ENCODE measurements around the gene MCC.

MCC gene

DNA sequence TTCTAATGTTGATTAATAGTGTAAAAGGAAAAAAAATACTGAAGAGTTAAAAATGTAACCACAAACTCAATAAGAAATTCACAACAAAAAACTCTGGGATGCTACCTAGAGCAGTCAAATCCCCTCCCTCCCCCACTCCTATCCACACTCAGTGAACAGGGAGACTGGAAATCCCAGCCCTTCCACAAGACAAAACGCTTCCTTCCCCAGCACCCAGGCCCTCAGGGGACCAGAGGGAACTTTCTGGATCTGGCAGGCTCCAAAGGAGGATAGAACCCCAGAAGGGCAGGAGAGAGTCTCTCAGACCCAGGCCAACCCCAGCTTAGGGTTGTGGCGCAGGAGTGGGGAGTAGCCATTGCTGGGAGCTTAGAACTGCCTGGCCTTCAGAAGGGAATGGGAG lies 456.7 kb downstream of the MCC start:
- WGBS (ENCODE audit: extremely low coverage, insufficient coverage, insufficient read length) = no CpG with 5 or more reads among the region's 2 CpGs
- Histone ChIP-seq H3K4ac (ENCODE audit: low read depth, low read length) (no peak overlapping the region), H3K79me2 (ENCODE audit: control insufficient read depth, insufficient read depth, low read length, poor library complexity) (peaks cover 2% of the 10 kb centered on the region), H3K18ac (ENCODE audit: low read length) (peak overlapping the region; percentile 69), H4K12ac (ENCODE audit: low read depth, low read length) (no peak overlapping the region), H2BK12ac (ENCODE audit: low read length) (peak overlapping the region; percentile 12), H2AFZ (ENCODE audit: insufficient read depth, low read length, poor library complexity) (no peak overlapping the region), H3K79me1 (ENCODE audit: low read length) (peaks cover 13% of the 10 kb centered on the region), H3K27me3 (ENCODE audit: insufficient read depth, low read length) (no peaks in the 10 kb centered on the region), H2BK120ac (ENCODE audit: insufficient read depth, low read length, poor library complexity) (peak overlapping the region; percentile 39), H4K8ac (ENCODE audit: low read depth, low read length) (peak overlapping the region; percentile 83), H3K27ac (ENCODE audit: low read depth, low read length) (peak overlapping the region; percentile 51), H3K23ac (ENCODE audit: low read length) (no peak overlapping the region), H3K36me3 (ENCODE audit: control insufficient read depth in 1 of 2, insufficient read depth in 2 of 2, low read length in 2 of 2) (peaks cover 4 to 20% of the 10 kb centered on the region in 2 experiments), H2AK5ac (ENCODE audit: low read length) (peak overlapping the region; percentile 72), H3K14ac (ENCODE audit: low read length) (peak overlapping the region; percentile 66), H3K4me2 (ENCODE audit: low read length) (no peak overlapping the region), H3K4me3 (ENCODE audit: low read depth, low read length) (no peak overlapping the region), H2BK5ac (ENCODE audit: low read depth, low read length, poor library complexity) (peak overlapping the region; percentile 61), H3K9ac (ENCODE audit: low read length) (no peak overlapping the region), H4K91ac (ENCODE audit: low read depth, low read length) (peak overlapping the region; percentile 85), H3K4me1 (ENCODE audit: control insufficient read depth in 1 of 2, insufficient read depth in 2 of 2, low read length in 2 of 2) (peaks cover 14 to 15% of the 10 kb centered on the region in 2 experiments), H3K9me3 (ENCODE audit: insufficient read depth, low read depth, low read length) (no peaks in the 10 kb centered on the region)
- no peak for DNase-seq

- H3K9me3 ChIP-seq (ENCODE audit: insufficient read depth, low read depth, low read length) = no peaks in the 10 kb centered on the region
- H3K23ac ChIP-seq (ENCODE audit: low read length) = no peak overlapping the region
- H3K18ac ChIP-seq (ENCODE audit: low read length) = peak overlapping the region; percentile 70
- no peak overlapping the region for H3K4me3 ChIP-seq (ENCODE audit: low read depth, low read length)
- H2BK120ac ChIP-seq (ENCODE audit: insufficient read depth, low read length, poor library complexity) = peak overlapping the region; percentile 77
- H4K8ac ChIP-seq (ENCODE audit: low read depth, low read length) = peak overlapping the region; percentile 62
- H2BK5ac ChIP-seq (ENCODE audit: low read depth, low read length, poor library complexity) = peak overlapping the region; percentile 27
- H3K4ac ChIP-seq (ENCODE audit: low read depth, low read length) = peak overlapping the region; percentile 48
- H3K27me3 ChIP-seq (ENCODE audit: insufficient read depth, low read length) = no peaks in the 10 kb centered on the region
- peak overlapping the region; percentile 89 for H4K91ac ChIP-seq (ENCODE audit: low read depth, low read length)
- H3K27ac ChIP-seq (ENCODE audit: low read depth, low read length) = peak overlapping the region; percentile 48
- H4K12ac ChIP-seq (ENCODE audit: low read depth, low read length) = no peak overlapping the region
- H2AFZ ChIP-seq (ENCODE audit: insufficient read depth, low read length, poor library complexity) = peak overlapping the region; percentile 66
- peaks cover 13% of the 10 kb centered on the region for H3K79me1 ChIP-seq (ENCODE audit: low read length)
- H3K9ac ChIP-seq (ENCODE audit: low read length) = no peak overlapping the region
- WGBS (ENCODE audit: extremely low coverage, insufficient coverage, insufficient read length) = no CpG with 5 or more reads among the region's 8 CpGs
- DNase-seq = no peak
- H3K14ac ChIP-seq (ENCODE audit: low read length) = peak overlapping the region; percentile 69
- peaks cover 4 to 20% of the 10 kb centered on the region in 2 experiments for H3K36me3 ChIP-seq (ENCODE audit: control insufficient read depth in 1 of 2, insufficient read depth in 2 of 2, low read length in 2 of 2)
- H2AK5ac ChIP-seq (ENCODE audit: low read length) = peak overlapping the region; percentile 94
- peaks cover 2% of the 10 kb centered on the region for H3K79me2 ChIP-seq (ENCODE audit: control insufficient read depth, insufficient read depth, low read length, poor library complexity)
- peaks cover 14 to 15% of the 10 kb centered on the region in 2 experiments for H3K4me1 ChIP-seq (ENCODE audit: control insufficient read depth in 1 of 2, insufficient read depth in 2 of 2, low read length in 2 of 2)
- peak overlapping the region; percentile 71 for H2BK12ac ChIP-seq (ENCODE audit: low read length)
- no peak overlapping the region for H3K4me2 ChIP-seq (ENCODE audit: low read length)
These were observed 457.1 kb downstream of the MCC start for GRCh38 chr5:113031104-113031503.

DNA sequence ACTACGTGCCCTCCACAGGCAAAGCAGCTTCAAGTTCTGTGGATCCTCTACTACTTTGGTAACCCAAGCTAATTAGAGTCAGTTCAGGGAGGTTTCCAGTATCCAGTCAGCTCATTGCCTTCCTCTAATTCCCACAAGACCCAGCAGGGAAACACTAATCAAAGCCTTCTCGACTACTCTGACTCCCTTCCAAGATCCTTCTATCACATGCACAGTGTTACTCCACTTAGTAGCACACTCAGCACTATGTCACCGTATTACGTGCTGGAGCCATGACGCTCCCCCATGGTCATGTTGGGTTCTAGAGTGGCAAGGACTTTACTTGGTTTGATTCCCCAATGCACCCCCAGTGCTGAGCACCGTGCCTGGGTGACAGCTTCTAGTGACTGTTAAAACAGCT lies 458.6 kb downstream of the MCC start:
- H3K23ac ChIP-seq (ENCODE audit: low read length) = no peak overlapping the region
- peaks cover 14 to 15% of the 10 kb centered on the region in 2 experiments for H3K4me1 ChIP-seq (ENCODE audit: control insufficient read depth in 1 of 2, insufficient read depth in 2 of 2, low read length in 2 of 2)
- no peaks in the 10 kb centered on the region for H3K27me3 ChIP-seq (ENCODE audit: insufficient read depth, low read length)
- no peak for DNase-seq
- H4K12ac ChIP-seq (ENCODE audit: low read depth, low read length) = no peak overlapping the region
- WGBS (ENCODE audit: extremely low coverage, insufficient coverage, insufficient read length) = no CpG with 5 or more reads among the region's 6 CpGs
- H2AFZ ChIP-seq (ENCODE audit: insufficient read depth, low read length, poor library complexity) = no peak overlapping the region
- peaks cover 13% of the 10 kb centered on the region for H3K79me1 ChIP-seq (ENCODE audit: low read length)
- peaks cover 8 to 22% of the 10 kb centered on the region in 2 experiments for H3K36me3 ChIP-seq (ENCODE audit: control insufficient read depth in 1 of 2, insufficient read depth in 2 of 2, low read length in 2 of 2)
- no peak overlapping the region for H3K18ac ChIP-seq (ENCODE audit: low read length)
- H2AK5ac ChIP-seq (ENCODE audit: low read length) = peak overlapping the region; percentile 67
- no peak overlapping the region for H2BK5ac ChIP-seq (ENCODE audit: low read depth, low read length, poor library complexity)
- no peaks in the 10 kb centered on the region for H3K9me3 ChIP-seq (ENCODE audit: insufficient read depth, low read depth, low read length)
- H2BK12ac ChIP-seq (ENCODE audit: low read length) = peak overlapping the region; percentile 69
- no peak overlapping the region for H3K4me2 ChIP-seq (ENCODE audit: low read length)
- H2BK120ac ChIP-seq (ENCODE audit: insufficient read depth, low read length, poor library complexity) = no peak overlapping the region
- H4K8ac ChIP-seq (ENCODE audit: low read depth, low read length) = no peak overlapping the region
- no peak overlapping the region for H3K27ac ChIP-seq (ENCODE audit: low read depth, low read length)
- H4K91ac ChIP-seq (ENCODE audit: low read depth, low read length) = no peak overlapping the region
- no peak overlapping the region for H3K4ac ChIP-seq (ENCODE audit: low read depth, low read length)
- H3K9ac ChIP-seq (ENCODE audit: low read length) = no peak overlapping the region
- H3K4me3 ChIP-seq (ENCODE audit: low read depth, low read length) = no peak overlapping the region
- peak overlapping the region; percentile 16 for H3K14ac ChIP-seq (ENCODE audit: low read length)
- peaks cover 2% of the 10 kb centered on the region for H3K79me2 ChIP-seq (ENCODE audit: control insufficient read depth, insufficient read depth, low read length, poor library complexity)

DNA sequence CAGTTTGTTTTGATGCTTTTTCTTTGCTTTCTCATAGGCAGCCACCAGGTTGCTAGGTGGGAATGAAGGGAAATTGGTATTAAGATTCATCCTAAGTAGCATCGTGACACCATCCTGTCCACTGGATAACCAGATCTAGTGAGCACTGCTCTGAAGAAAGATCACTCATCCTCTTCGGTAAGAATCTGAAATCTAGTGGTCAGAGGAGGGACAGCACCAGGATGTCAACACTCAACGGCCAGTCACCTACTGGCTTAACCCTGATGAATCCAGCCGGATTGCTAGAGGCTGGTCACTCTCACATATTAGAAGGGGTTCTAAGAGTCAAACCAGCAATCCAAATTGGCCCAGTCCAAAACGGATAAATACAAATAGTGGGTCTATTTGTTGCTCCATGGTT lies 460.8 kb downstream of the MCC start:
- Histone ChIP-seq H3K9ac (ENCODE audit: low read length) (no peak overlapping the region), H3K27ac (ENCODE audit: low read depth, low read length) (no peak overlapping the region), H3K18ac (ENCODE audit: low read length) (no peak overlapping the region), H2BK120ac (ENCODE audit: insufficient read depth, low read length, poor library complexity) (no peak overlapping the region), H2BK5ac (ENCODE audit: low read depth, low read length, poor library complexity) (no peak overlapping the region), H3K4me2 (ENCODE audit: low read length) (no peak overlapping the region), H3K79me2 (ENCODE audit: control insufficient read depth, insufficient read depth, low read length, poor library complexity) (peaks cover 2% of the 10 kb centered on the region), H4K12ac (ENCODE audit: low read depth, low read length) (no peak overlapping the region), H3K23ac (ENCODE audit: low read length) (no peak overlapping the region), H3K27me3 (ENCODE audit: insufficient read depth, low read length) (no peaks in the 10 kb centered on the region), H4K91ac (ENCODE audit: low read depth, low read length) (no peak overlapping the region), H2AK5ac (ENCODE audit: low read length) (no peak overlapping the region), H3K4me3 (ENCODE audit: low read depth, low read length) (no peak overlapping the region), H4K8ac (ENCODE audit: low read depth, low read length) (no peak overlapping the region), H2AFZ (ENCODE audit: insufficient read depth, low read length, poor library complexity) (no peak overlapping the region), H3K4ac (ENCODE audit: low read depth, low read length) (no peak overlapping the region), H2BK12ac (ENCODE audit: low read length) (no peak overlapping the region), H3K4me1 (ENCODE audit: control insufficient read depth in 1 of 2, insufficient read depth in 2 of 2, low read length in 2 of 2) (peaks cover 14 to 15% of the 10 kb centered on the region in 2 experiments), H3K79me1 (ENCODE audit: low read length) (peaks cover 10% of the 10 kb centered on the region), H3K14ac (ENCODE audit: low read length) (no peak overlapping the region), H3K9me3 (ENCODE audit: insufficient read depth, low read depth, low read length) (no peaks in the 10 kb centered on the region), H3K36me3 (ENCODE audit: control insufficient read depth in 1 of 2, insufficient read depth in 2 of 2, low read length in 2 of 2) (peaks cover 8 to 22% of the 10 kb centered on the region in 2 experiments)
- WGBS (ENCODE audit: extremely low coverage, insufficient coverage, insufficient read length) = no CpG with 5 or more reads among the region's 5 CpGs
- no peak for DNase-seq
